HCT116 (cell line): Measurements from ENCODE around the gene TESK1. TPM values are rescaled to one million over a fixed set of nuclear protein-coding genes. Genes with fewer than 3 reads are reported as not detected.

Experiments
- ATAC-seq: fragments of 200-7000 bp; cut with Tn5 transposase; 2 replicates; pipeline ENCODE4 v1.9.1; 2020; ENCODE audit warnings: mild to moderate bottlenecking, moderate library complexity
- BruUV-seq: library from RNA; stranded (reverse); fragments of 400-500 nt; replicated peaks from 2 replicates; lab custom pipeline; 2021; lab: Mats Ljungman, UMichigan
- CTCF ChIA-PET: fragments of 300-600 bp; sonication (Branson Sonifier 250); formaldehyde crosslinking; loops from one replicate; lab custom pipeline; 2021; ENCODE audit warnings: antibody characterized with exemption; lab: Charles Lee
- POLR2A ChIA-PET: fragments of 300-600, 350-600 bp; sonication (Branson Sonifier 250); formaldehyde crosslinking; loops from one replicate; lab custom pipeline; 2021; ENCODE audit warnings: antibody characterized with exemption; lab: Charles Lee
- RAD21 ChIA-PET, 2 experiments: fragments of 300-600 bp; sonication (Branson Sonifier 250); formaldehyde crosslinking; loops; one replicate each; lab custom pipeline; 2023; ENCODE audit warnings: low total read pairs in 2 of 2; ENCODE audit not compliant: uncharacterized antibody in 2 of 2, unreplicated experiment in 2 of 2, low non-redundant PET in 1 of 2; lab: Charles Lee
- DNase-seq: peaks from one replicate; pipeline ENCODE4 v3.0.0-alpha.2; 2010; ENCODE audit warnings: low read depth, low spot score
- H2AFZ ChIP-seq: fragments of 200-600 bp; shearing (Covaris generic), sonication (generic); 2 replicates; pipeline ENCODE4 v1.6.1; 2017; ENCODE audit warnings: low read depth, mixed run types, mixed read lengths, antibody characterized with exemption, low read length; ENCODE audit not compliant: poor library complexity, severe bottlenecking
- H3K27ac ChIP-seq: 2 replicates; pipeline ENCODE4 v1.5.1; 2012; ENCODE audit warnings: low read depth, low read length
- H3K27me3 ChIP-seq: fragments of 200-600 bp; sonication (generic); 2 replicates; pipeline ENCODE4 v1.6.1; 2016; ENCODE audit warnings: mixed run types, low read length, mixed read lengths; ENCODE audit not compliant: insufficient read depth
- H3K36me3 ChIP-seq, 2 experiments: fragments of 200-500 bp in 1 of 2; fragments of 200-600 bp in 1 of 2; sonication (Bioruptor generic) in 1 of 2; sonication (generic) in 1 of 2; 2 replicates each; pipeline versions ENCODE4 v1.5.1 to v1.6.1; 2014 to 2016; ENCODE audit warnings: low read length in 2 of 2, inconsistent platforms in 1 of 2, mixed read lengths in 1 of 2, mixed run types in 1 of 2; ENCODE audit not compliant: insufficient read depth in 2 of 2, control insufficient read depth in 1 of 2
- H3K4me1 ChIP-seq, 2 experiments: fragments of 200-600 bp in 1 of 2; sonication (generic) in 1 of 2; 2 replicates each; pipeline versions ENCODE4 v1.5.1 to v1.6.1; 2012 to 2017; ENCODE audit warnings: low read length in 2 of 2, inconsistent platforms in 1 of 2, mild to moderate bottlenecking in 1 of 2, mixed read lengths in 1 of 2, mixed run types in 1 of 2, moderate library complexity in 1 of 2; ENCODE audit not compliant: insufficient read depth in 2 of 2, control insufficient read depth in 1 of 2
- H3K4me2 ChIP-seq: fragments of 200-600 bp; sonication (generic); 2 replicates; pipeline ENCODE4 v1.6.1; 2017; ENCODE audit warnings: mixed run types, low read length, mixed read lengths
- H3K4me3 ChIP-seq, 2 experiments: fragments of 200-600 bp in 1 of 2; sonication (generic) in 1 of 2; replicated peaks in 1 of 2; 2 replicates each; pipeline ENCODE4 v1.5.1; 2011 to 2016; ENCODE audit warnings: low read length in 2 of 2, control low read depth in 1 of 2, low read depth in 1 of 2, mild to moderate bottlenecking in 1 of 2, mixed read lengths in 1 of 2, mixed run types in 1 of 2
- H3K79me2 ChIP-seq: fragments of 200-600 bp; sonication (generic); 2 replicates; pipeline ENCODE4 v1.6.1; 2017; ENCODE audit warnings: mild to moderate bottlenecking, mixed run types, low read length, moderate library complexity, mixed read lengths; ENCODE audit not compliant: insufficient read depth
- H3K9ac ChIP-seq: fragments of 200-600 bp; sonication (generic); 2 replicates; pipeline ENCODE4 v1.6.1; 2016; ENCODE audit warnings: low read length, mixed read lengths
- H3K9me2 ChIP-seq: fragments of 200-600 bp; sonication (generic), shearing (Covaris generic); 2 replicates; pipeline ENCODE4 v1.6.1; 2017; ENCODE audit warnings: mixed run types, mild to moderate bottlenecking, moderate library complexity; ENCODE audit not compliant: insufficient read depth
- H3K9me3 ChIP-seq, 2 experiments: fragments of 200-500 bp in 1 of 2; fragments of 200-600 bp in 1 of 2; sonication (Bioruptor generic) in 1 of 2; sonication (generic) in 1 of 2; 2 replicates each; pipeline ENCODE4 v1.6.1; 2014 to 2017; ENCODE audit warnings: low read length in 2 of 2, mixed read lengths in 2 of 2, inconsistent platforms in 1 of 2, low read depth in 1 of 2, mild to moderate bottlenecking in 1 of 2, mixed run types in 1 of 2, moderate library complexity in 1 of 2; ENCODE audit not compliant: control insufficient read depth in 1 of 2, insufficient read depth in 1 of 2
- H4K20me1 ChIP-seq: fragments of 200-600 bp; sonication (generic), shearing (Covaris generic); 2 replicates; pipeline ENCODE4 v1.6.1; 2017; ENCODE audit warnings: mixed run types, mild to moderate bottlenecking, moderate library complexity; ENCODE audit not compliant: insufficient read depth
- CEBPB ChIP-seq: IDR thresholded peaks from 2 replicates; pipeline ENCODE4 v1.6.1; 2012; ENCODE audit warnings: low read depth
- ELF1 ChIP-seq: IDR thresholded peaks from 2 replicates; pipeline ENCODE4 v1.6.1; 2012; ENCODE audit warnings: low read depth, borderline replicate concordance
- EZH2phosphoT487 ChIP-seq: fragments of 200-600 bp; IDR thresholded peaks from 2 replicates; pipeline ENCODE4 v1.6.1; 2018; ENCODE audit warnings: antibody characterized with exemption, borderline replicate concordance
- FOSL1 ChIP-seq: IDR thresholded peaks from 2 replicates; pipeline ENCODE4 v1.6.1; 2012; ENCODE audit warnings: low read depth
- JUND ChIP-seq: IDR thresholded peaks from 2 replicates; pipeline ENCODE4 v1.6.1; 2012
- RAD21 ChIP-seq: IDR thresholded peaks from 2 replicates; pipeline ENCODE4 v1.6.1; 2012; ENCODE audit warnings: low read depth, mild to moderate bottlenecking
- SIN3A ChIP-seq: IDR thresholded peaks from 2 replicates; pipeline ENCODE4 v1.6.1; 2012; ENCODE audit warnings: low read depth
- SRF ChIP-seq: IDR thresholded peaks from 2 replicates; pipeline ENCODE4 v1.6.1; 2012; ENCODE audit warnings: low read depth
- TCF7L2 ChIP-seq: IDR thresholded peaks from 2 replicates; pipeline ENCODE4 v1.7.0; 2011; ENCODE audit warnings: borderline replicate concordance, inconsistent platforms; ENCODE audit not compliant: insufficient read depth, insufficient read length; ENCODE audit errors: extremely low read depth
- ZFX ChIP-seq: fragments of 450-650 bp; IDR thresholded peaks from 2 replicates; pipeline ENCODE4 v1.6.1; 2017
- ZNF274 ChIP-seq: fragments of 200-500 bp; sonication (Bioruptor generic); IDR thresholded peaks from 2 replicates; pipeline ENCODE4 v1.6.1; 2014; ENCODE audit warnings: mild to moderate bottlenecking, low read depth, low read length, inconsistent platforms
- intact Hi-C: fragments of 100-400 bp; cut with micrococcal nuclease; formaldehyde crosslinking; loops from 2 replicates; pipeline ENCODE4 v1.10.0; 2022
- total RNA-seq: library from RNA; stranded (reverse); gene quantifications from one replicate; pipeline ENCODE4 v1.2.1, GENCODE V29; 2021; ENCODE audit not compliant: unreplicated experiment
- TF ChIP-seq, protein P1 (sequence below): IDR thresholded peaks from 2 replicates; pipeline ENCODE4 v1.6.1; 2011; ENCODE audit warnings: mild to moderate bottlenecking, low read length, moderate library complexity; ENCODE audit not compliant: insufficient replicate concordance; ENCODE audit errors: extremely low read depth

TESK1 gene
- total RNA-seq, 1 experiment from 2014 or later = 26.6 TPM

DNA sequence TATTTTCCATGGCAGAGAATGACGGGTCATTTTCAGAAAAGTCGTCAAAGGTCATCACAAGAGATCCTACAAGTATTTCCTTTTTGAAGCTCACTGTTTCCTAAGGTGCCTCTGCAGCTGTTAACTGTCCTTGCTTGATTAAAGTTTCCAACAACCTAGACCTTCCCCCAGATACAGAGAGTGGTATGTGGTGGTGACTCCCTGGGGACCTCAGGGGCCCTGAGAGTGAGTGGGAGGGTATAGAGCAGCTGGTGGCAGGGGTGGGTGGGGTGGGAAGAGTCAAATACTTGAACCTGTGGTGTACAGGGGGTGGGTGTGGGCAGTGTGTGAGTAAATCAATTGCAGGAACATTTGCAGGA is 14.7 kb downstream of the TESK1 start:
- H3K9me3 ChIP-seq = no peaks in the 10 kb centered on the region
- RAD21 ChIA-PET = no interaction called here
- H3K79me2 ChIP-seq = no peaks in the 10 kb centered on the region
- BruUV-seq = no TSS peak
- TF ChIP-seq TCF7L2 (no peak), EZH2phosphoT487 (no peak), SIN3A (no peak), FOSL1 (no peak), CEBPB (no peak), RAD21 (no peak), JUND (no peak), ELF1 (no peak), SRF (no peak), ZNF274 (no peak), ZFX (no peak)
- TF ChIP-seq, protein P1, sequence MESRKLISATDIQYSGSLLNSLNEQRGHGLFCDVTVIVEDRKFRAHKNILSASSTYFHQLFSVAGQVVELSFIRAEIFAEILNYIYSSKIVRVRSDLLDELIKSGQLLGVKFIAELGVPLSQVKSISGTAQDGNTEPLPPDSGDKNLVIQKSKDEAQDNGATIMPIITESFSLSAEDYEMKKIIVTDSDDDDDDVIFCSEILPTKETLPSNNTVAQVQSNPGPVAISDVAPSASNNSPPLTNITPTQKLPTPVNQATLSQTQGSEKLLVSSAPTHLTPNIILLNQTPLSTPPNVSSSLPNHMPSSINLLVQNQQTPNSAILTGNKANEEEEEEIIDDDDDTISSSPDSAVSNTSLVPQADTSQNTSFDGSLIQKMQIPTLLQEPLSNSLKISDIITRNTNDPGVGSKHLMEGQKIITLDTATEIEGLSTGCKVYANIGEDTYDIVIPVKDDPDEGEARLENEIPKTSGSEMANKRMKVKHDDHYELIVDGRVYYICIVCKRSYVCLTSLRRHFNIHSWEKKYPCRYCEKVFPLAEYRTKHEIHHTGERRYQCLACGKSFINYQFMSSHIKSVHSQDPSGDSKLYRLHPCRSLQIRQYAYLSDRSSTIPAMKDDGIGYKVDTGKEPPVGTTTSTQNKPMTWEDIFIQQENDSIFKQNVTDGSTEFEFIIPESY = no peak
- TF ChIP-seq, all 23 proteins: peak for 0
- Histone ChIP-seq H3K4me2 (no peak overlapping the region), H3K4me3 (no peak overlapping the region), H3K27ac (no peak overlapping the region), H3K9ac (no peak overlapping the region), H3K9me2 (no peaks in the 10 kb centered on the region), H3K27me3 (no peaks in the 10 kb centered on the region), H2AFZ (no peak overlapping the region), H3K4me1 (no peaks in the 10 kb centered on the region), H4K20me1 (no peaks in the 10 kb centered on the region), H3K36me3 (no peaks in the 10 kb centered on the region)
- CTCF ChIA-PET = interaction anchor here (1.7 kb wide), 2 partner anchors 9 to 16 kb away, joined by 7 to 8 read pairs; no protein-coding TSS in a partner anchor
- ATAC-seq (no peak), DNase-seq (no peak)
- POLR2A ChIA-PET = no interaction called here
- intact Hi-C loops = no loop called here
